HCT116 (cell line): ENCODE measurements around the gene RAD51AP1.
"Not testable (repeated sequence)": the region's sequence is repeated elsewhere in the genome, so short reads cannot be mapped to it uniquely, and the experiment has no call there.

Experiments used
- ATF3 ChIP-seq: IDR thresholded peaks from 2 replicates; pipeline ENCODE4 v1.6.1; 2012
- CTCF ChIP-seq, 3 experiments: fragments of 200-600 bp in 1 of 3; sonication (generic) in 1 of 3; IDR thresholded peaks in 2 of 3; conservative IDR thresholded peaks in 1 of 3; 2 replicates each; pipeline ENCODE4 v1.5.1; 2012 to 2017; ENCODE audit warnings: low read depth in 2 of 3, low read length in 2 of 3, antibody characterized with exemption in 1 of 3, borderline replicate concordance in 1 of 3, control low read depth in 1 of 3, mild to moderate bottlenecking in 1 of 3, mixed read lengths in 1 of 3, mixed run types in 1 of 3, moderate library complexity in 1 of 3; ENCODE audit not compliant: insufficient read depth in 1 of 3
- MAX ChIP-seq: IDR thresholded peaks from 2 replicates; pipeline ENCODE4 v1.6.1; 2012
- POLR2A ChIP-seq: IDR thresholded peaks from 2 replicates; pipeline ENCODE4 v1.7.0; 2011; ENCODE audit warnings: borderline replicate concordance; ENCODE audit not compliant: insufficient read depth, insufficient read length; ENCODE audit errors: extremely low read depth
- POLR2AphosphoS5 ChIP-seq: IDR thresholded peaks from 2 replicates; pipeline ENCODE4 v1.6.1; 2011; ENCODE audit warnings: mild to moderate bottlenecking, low read depth, low read length, moderate library complexity

DNA sequence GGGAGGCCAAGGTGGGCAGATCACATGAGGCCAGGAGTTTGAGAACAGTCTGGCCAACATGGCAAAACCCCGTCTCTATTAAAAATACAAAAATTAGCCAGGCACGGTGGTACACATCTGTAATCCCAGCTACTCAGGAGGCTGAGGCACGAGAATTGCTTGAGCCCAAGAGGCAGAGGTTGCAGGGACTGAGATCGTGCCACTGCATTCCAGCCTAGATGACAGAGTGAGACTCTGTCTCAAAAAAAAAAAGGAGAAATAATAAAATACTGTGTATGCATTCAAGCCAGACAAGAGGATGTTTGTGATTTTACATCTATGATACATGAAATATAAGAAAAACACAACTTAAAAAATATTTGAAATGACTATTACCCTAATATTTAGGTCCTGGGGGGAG lies 30.2 kb upstream of the RAD51AP1 start:
- TF ChIP-seq POLR2A; CTCF (IDR thresholded peaks at IDR 0.05 in 2 of 3, conservative IDR thresholded peaks at IDR 0.05 in 1 of 3; ENCODE audit: borderline replicate concordance in 1 of 3, insufficient read depth in 1 of 3, low read depth in 2 of 3, low read length in 2 of 3); POLR2AphosphoS5; MAX; ATF3: not testable (repeated sequence)
